Neural cell (in vitro differentiated cells): ENCODE data around the gene IL12RB2. TPM values are rescaled to one million over a fixed set of nuclear protein-coding genes. Genes with fewer than 3 reads are reported as not detected.

Source experiments
- H2AFZ ChIP-seq: fragments of 200-600, 300-800 bp; sonication (generic), shearing (Covaris generic); 2 replicates; pipeline ENCODE4 v1.6.0; 2014; ENCODE audit warnings: low read depth, mild to moderate bottlenecking, antibody characterized with exemption, low read length, moderate library complexity
- H3F3A ChIP-seq: fragments of 200-600 bp; shearing (Covaris generic); 2 replicates; pipeline ENCODE4 v1.6.1; 2016; ENCODE audit warnings: mild to moderate bottlenecking, moderate library complexity, mixed read lengths, antibody characterized with exemption, low read length; ENCODE audit not compliant: insufficient read depth, poor library complexity, severe bottlenecking
- H3K27ac ChIP-seq: fragments of 200-600, 300-800 bp; sonication (generic), shearing (Covaris generic); 2 replicates; pipeline ENCODE4 v1.5.1; 2014; ENCODE audit warnings: mild to moderate bottlenecking, low read length, moderate library complexity
- H3K27me3 ChIP-seq: fragments of 300-800, 200-600 bp; sonication (generic), shearing (Covaris generic); 2 replicates; pipeline ENCODE4 v1.6.0; 2014; ENCODE audit warnings: mild to moderate bottlenecking, low read depth, low read length, moderate library complexity; ENCODE audit not compliant: insufficient read depth
- H3K36me3 ChIP-seq: fragments of 300-800, 200-600 bp; sonication (generic), shearing (Covaris generic); 2 replicates; pipeline ENCODE4 v1.5.1; 2014; ENCODE audit warnings: mild to moderate bottlenecking, antibody characterized with exemption, low read length, moderate library complexity; ENCODE audit not compliant: insufficient read depth
- H3K4me2 ChIP-seq: fragments of 300-800, 200-600 bp; sonication (generic), shearing (Covaris generic); 2 replicates; pipeline ENCODE4 v1.6.0; 2014; ENCODE audit warnings: mild to moderate bottlenecking, low read length
- H3K4me3 ChIP-seq: fragments of 300-800, 200-600 bp; sonication (generic), shearing (Covaris generic); 2 replicates; pipeline ENCODE4 v1.5.1; 2014; ENCODE audit warnings: mild to moderate bottlenecking, low read length, moderate library complexity
- H3K79me2 ChIP-seq: fragments of 200-600 bp; shearing (Covaris generic); replicated peaks from 2 replicates; pipeline ENCODE4 v1.6.0; 2014; ENCODE audit warnings: mild to moderate bottlenecking, low read length, moderate library complexity; ENCODE audit not compliant: insufficient read depth
- H3K9ac ChIP-seq: fragments of 300-800, 200-600 bp; sonication (generic), shearing (Covaris generic); 2 replicates; pipeline ENCODE4 v1.6.1; 2016; ENCODE audit warnings: mild to moderate bottlenecking, low read length, mixed read lengths
- H3K9me2 ChIP-seq: fragments of 200-600 bp; shearing (Covaris generic); 2 replicates; pipeline ENCODE4 v1.6.1; 2016; ENCODE audit warnings: mild to moderate bottlenecking, low read length, mixed read lengths; ENCODE audit not compliant: insufficient read depth
- H3K9me3 ChIP-seq: fragments of 200-600, 300-800 bp; sonication (generic), shearing (Covaris generic); 2 replicates; pipeline ENCODE4 v1.6.1; 2016; ENCODE audit warnings: mild to moderate bottlenecking, mixed run types, low read length, moderate library complexity, mixed read lengths
- H4K20me1 ChIP-seq: fragments of 200-600 bp; shearing (Covaris generic); 2 replicates; pipeline ENCODE4 v1.6.1; 2016; ENCODE audit warnings: mild to moderate bottlenecking, mixed run types; ENCODE audit not compliant: insufficient read depth
- CTCF ChIP-seq: fragments of 450-650 bp; IDR thresholded peaks from 2 replicates; pipeline ENCODE4 v1.5.1; 2014; ENCODE audit warnings: antibody characterized with exemption, mild to moderate bottlenecking, moderate library complexity; ENCODE audit not compliant: poor library complexity, severe bottlenecking
- EP300 ChIP-seq: fragments of 450-650 bp; conservative IDR thresholded peaks from 2 replicates; pipeline ENCODE4 v1.6.1; 2014; ENCODE audit warnings: antibody characterized with exemption, mild to moderate bottlenecking, moderate library complexity; ENCODE audit not compliant: poor library complexity, severe bottlenecking
- EZH2 ChIP-seq: fragments of 200-600, 300-800 bp; shearing (Covaris generic), sonication (generic); IDR thresholded peaks from 2 replicates; pipeline ENCODE4 v1.6.1; 2014; ENCODE audit warnings: antibody characterized with exemption, low read length, borderline replicate concordance, mild to moderate bottlenecking; ENCODE audit not compliant: insufficient read depth, poor library complexity, severe bottlenecking
- MXI1 ChIP-seq: fragments of 450-650 bp; conservative IDR thresholded peaks from 2 replicates; pipeline ENCODE4 v1.6.1; 2014; ENCODE audit warnings: antibody characterized with exemption, mild to moderate bottlenecking; ENCODE audit not compliant: poor library complexity, severe bottlenecking
- POLR2AphosphoS5 ChIP-seq: IDR thresholded peaks from 2 replicates; pipeline ENCODE4 v1.6.1; 2012
- RAD21 ChIP-seq: fragments of 450-650 bp; conservative IDR thresholded peaks from 2 replicates; pipeline ENCODE4 v1.6.1; 2014; ENCODE audit warnings: antibody characterized with exemption, mild to moderate bottlenecking, moderate library complexity
- SMC3 ChIP-seq: fragments of 450-650 bp; conservative IDR thresholded peaks from 2 replicates; pipeline ENCODE4 v1.6.1; 2014; ENCODE audit warnings: antibody characterized with exemption, mild to moderate bottlenecking, moderate library complexity; ENCODE audit not compliant: poor library complexity
- TAF1 ChIP-seq: IDR thresholded peaks from 2 replicates; pipeline ENCODE4 v1.6.1; 2012; ENCODE audit warnings: low read depth
- polyA plus RNA-seq: library from polyadenylated mRNA; depleted of rRNA; stranded (reverse); fragments of >200 nt; gene quantifications from 2 replicates; pipeline ENCODE4 v1.2.3, GENCODE V29; 2014
- TF ChIP-seq, protein P1 (sequence below): IDR thresholded peaks from 2 replicates; pipeline ENCODE4 v1.6.1; 2012; ENCODE audit warnings: borderline replicate concordance

IL12RB2 gene
- polyA plus RNA-seq, 1 donor from 2014 or later, result not detected

GRCh38 chr1:67434491-67434890, 126.8 kb downstream of the IL12RB2 start:
- Histone ChIP-seq H3K27ac (no peak overlapping the region), H3K36me3 (no peaks in the 10 kb centered on the region), H3F3A (no peaks in the 10 kb centered on the region), H3K79me2 (peaks cover under 1% of the 10 kb centered on the region), H2AFZ (no peak overlapping the region), H3K9ac (no peak overlapping the region), H3K27me3 (no peaks in the 10 kb centered on the region), H4K20me1 (peaks cover 2% of the 10 kb centered on the region), H3K4me2 (no peak overlapping the region), H3K9me3 (no peaks in the 10 kb centered on the region), H3K9me2 (no peaks in the 10 kb centered on the region), H3K4me3 (no peak overlapping the region)
- TF ChIP-seq, protein P1, sequence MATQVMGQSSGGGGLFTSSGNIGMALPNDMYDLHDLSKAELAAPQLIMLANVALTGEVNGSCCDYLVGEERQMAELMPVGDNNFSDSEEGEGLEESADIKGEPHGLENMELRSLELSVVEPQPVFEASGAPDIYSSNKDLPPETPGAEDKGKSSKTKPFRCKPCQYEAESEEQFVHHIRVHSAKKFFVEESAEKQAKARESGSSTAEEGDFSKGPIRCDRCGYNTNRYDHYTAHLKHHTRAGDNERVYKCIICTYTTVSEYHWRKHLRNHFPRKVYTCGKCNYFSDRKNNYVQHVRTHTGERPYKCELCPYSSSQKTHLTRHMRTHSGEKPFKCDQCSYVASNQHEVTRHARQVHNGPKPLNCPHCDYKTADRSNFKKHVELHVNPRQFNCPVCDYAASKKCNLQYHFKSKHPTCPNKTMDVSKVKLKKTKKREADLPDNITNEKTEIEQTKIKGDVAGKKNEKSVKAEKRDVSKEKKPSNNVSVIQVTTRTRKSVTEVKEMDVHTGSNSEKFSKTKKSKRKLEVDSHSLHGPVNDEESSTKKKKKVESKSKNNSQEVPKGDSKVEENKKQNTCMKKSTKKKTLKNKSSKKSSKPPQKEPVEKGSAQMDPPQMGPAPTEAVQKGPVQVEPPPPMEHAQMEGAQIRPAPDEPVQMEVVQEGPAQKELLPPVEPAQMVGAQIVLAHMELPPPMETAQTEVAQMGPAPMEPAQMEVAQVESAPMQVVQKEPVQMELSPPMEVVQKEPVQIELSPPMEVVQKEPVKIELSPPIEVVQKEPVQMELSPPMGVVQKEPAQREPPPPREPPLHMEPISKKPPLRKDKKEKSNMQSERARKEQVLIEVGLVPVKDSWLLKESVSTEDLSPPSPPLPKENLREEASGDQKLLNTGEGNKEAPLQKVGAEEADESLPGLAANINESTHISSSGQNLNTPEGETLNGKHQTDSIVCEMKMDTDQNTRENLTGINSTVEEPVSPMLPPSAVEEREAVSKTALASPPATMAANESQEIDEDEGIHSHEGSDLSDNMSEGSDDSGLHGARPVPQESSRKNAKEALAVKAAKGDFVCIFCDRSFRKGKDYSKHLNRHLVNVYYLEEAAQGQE, result no peak
- TF ChIP-seq CTCF (no peak), SMC3 (no peak), EZH2 (no peak), TAF1 (no peak), EP300 (no peak), POLR2AphosphoS5 (no peak), MXI1 (no peak), RAD21 (no peak)

DNA sequence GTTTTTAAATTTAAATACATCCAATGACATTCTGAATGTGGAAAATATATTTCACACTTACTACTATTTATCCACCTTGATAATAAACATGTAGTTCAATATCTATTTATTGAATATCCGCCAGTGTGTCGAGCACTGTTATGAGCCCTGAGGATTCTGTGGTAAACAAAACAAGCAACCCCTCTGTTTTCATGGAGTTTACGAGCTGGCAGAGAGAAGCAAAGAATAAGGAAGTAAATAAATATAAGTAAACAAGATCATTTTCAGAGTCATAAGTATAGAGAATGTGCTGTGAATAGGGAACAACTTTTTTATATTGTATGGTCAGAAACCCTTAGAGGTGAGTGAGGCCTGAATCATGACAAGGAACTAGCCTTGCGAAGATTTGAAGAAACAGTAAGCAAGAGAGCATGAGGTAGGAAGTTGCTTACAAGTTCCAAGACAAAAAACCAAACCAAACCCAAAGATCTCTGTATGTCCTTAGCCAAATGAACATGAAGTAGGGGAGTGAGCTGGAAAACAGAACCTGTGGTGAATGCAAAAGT, 128.9 kb downstream of the IL12RB2 start:
- Histone ChIP-seq H3K27ac (no peak overlapping the region), H3F3A (no peaks in the 10 kb centered on the region), H2AFZ (no peak overlapping the region), H3K27me3 (no peaks in the 10 kb centered on the region), H3K79me2 (no peaks in the 10 kb centered on the region), H3K36me3 (no peaks in the 10 kb centered on the region), H4K20me1 (no peaks in the 10 kb centered on the region), H3K4me3 (no peak overlapping the region), H3K4me2 (no peak overlapping the region), H3K9me3 (no peaks in the 10 kb centered on the region), H3K9ac (no peak overlapping the region), H3K9me2 (no peaks in the 10 kb centered on the region)
- no peak for TF ChIP-seq SMC3
- TF ChIP-seq RAD21, result no peak

- Histone ChIP-seq H3K9me2 (no peaks in the 10 kb centered on the region), H3K4me2 (no peak overlapping the region), H3K9ac (no peak overlapping the region), H3K79me2 (no peaks in the 10 kb centered on the region), H3F3A (no peaks in the 10 kb centered on the region), H4K20me1 (no peaks in the 10 kb centered on the region), H2AFZ (no peak overlapping the region), H3K9me3 (no peaks in the 10 kb centered on the region), H3K27ac (no peak overlapping the region), H3K36me3 (no peaks in the 10 kb centered on the region), H3K4me3 (no peak overlapping the region), H3K27me3 (no peaks in the 10 kb centered on the region)
- TF ChIP-seq POLR2AphosphoS5, result no peak
- TF ChIP-seq EP300, result no peak
Measured at GRCh38 chr1:67437961-67438360, 130.3 kb downstream of the IL12RB2 start.
